ENCODE measurements around the gene DDAH1.

The DDAH1 gene

DNA sequence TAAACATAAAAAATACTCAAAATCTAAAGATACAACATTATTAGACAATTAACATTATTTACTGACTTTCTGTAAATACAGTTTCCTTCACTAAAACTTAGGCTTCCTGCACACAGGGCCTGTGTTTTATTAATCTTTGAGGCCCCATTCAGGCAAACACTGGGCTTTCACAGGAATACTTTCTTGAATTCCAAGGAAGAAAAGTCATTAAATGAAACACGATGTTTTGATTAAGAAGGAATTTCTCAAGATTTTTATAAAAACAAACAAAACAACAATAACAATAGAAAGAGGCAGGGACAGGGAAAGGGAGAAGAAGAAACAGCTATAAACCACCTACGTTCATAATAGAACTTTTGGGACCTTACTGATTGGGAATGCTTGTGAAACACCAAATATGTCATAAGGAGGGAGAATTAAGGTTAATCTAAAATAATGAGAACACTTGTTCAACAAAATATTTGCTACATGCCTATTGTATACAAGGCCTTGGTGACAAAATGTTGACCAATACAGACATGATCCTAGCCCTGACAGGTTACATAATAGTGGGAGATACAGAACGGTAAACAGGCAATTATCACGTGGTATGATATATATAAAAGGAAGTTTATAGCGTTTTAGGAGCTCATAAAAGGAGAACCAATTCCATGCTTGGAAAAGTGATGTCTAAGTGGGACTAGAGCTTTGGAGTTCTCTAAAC is 3.6 kb downstream of the DDAH1 start:
- no peak overlapping the region for H3K27ac Mint-ChIP-seq
- no peak for DNase-seq
- no peaks in the 10 kb centered on the region for H3K36me3 Mint-ChIP-seq
- H3K4me1 Mint-ChIP-seq: peaks cover 12% of the 10 kb centered on the region
- CTCF ChIA-PET: no interaction called here
- no peaks in the 10 kb centered on the region for H3K9me3 Mint-ChIP-seq
- no peak overlapping the region for H3K4me3 Mint-ChIP-seq
- peaks cover 42% of the 10 kb centered on the region for H3K27me3 Mint-ChIP-seq

DNA sequence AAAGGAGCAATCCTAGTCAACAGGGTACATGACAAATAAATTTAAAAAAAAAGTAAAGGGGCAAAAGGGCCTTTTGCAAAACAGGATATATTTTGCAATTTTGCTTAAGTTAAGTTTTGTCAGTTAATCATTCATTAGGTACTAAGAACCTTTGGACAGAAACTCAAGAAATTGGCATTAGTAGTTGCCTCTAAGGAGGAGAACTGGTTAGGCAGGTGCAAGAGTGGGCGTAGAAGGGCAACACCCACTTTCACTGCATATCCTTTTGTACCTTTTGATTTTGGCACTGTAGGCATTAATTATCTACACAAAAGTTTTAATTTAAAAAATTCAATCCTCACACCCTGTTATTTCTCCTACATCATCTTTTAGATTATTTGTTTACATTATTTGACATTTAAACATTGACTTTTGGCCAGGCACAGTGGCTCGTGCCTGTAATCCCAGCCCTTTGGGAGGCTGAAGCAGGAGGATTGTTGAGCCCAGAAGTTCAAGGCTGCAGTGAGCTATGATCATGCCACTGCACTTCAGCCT is 4.3 kb downstream of the DDAH1 start:
- no peak overlapping the region for H3K4me3 Mint-ChIP-seq
- no peaks in the 10 kb centered on the region for H3K9me3 Mint-ChIP-seq
- H3K27ac Mint-ChIP-seq: no peak overlapping the region
- CTCF ChIA-PET: no interaction called here
- DNase-seq: no peak
- no peaks in the 10 kb centered on the region for H3K36me3 Mint-ChIP-seq
- peaks cover 35% of the 10 kb centered on the region for H3K27me3 Mint-ChIP-seq
- H3K4me1 Mint-ChIP-seq: peaks cover 10% of the 10 kb centered on the region

DNA sequence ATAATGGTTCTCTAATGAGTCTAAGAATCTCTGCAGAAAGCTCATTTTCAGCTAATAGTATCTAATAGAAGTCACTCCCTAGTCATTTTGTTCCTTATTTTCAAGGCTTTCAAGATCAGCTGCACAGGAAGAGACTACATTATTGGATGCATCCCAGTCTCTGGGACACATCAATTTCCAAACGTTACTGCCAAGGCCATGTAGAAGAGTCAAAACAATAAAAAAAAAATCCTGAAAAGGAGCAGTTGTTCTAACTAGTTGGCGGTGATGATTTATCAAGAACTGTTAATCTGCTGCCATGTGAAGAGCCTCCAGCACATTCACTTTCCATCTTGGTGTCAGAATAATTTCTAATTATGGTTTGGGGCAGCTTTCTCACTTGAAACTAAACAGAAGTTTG is 5.7 kb downstream of the DDAH1 start:
- no peaks in the 10 kb centered on the region for H3K9me3 Mint-ChIP-seq
- no peaks in the 10 kb centered on the region for H3K36me3 Mint-ChIP-seq
- peaks cover 4% of the 10 kb centered on the region for H3K4me1 Mint-ChIP-seq
- DNase-seq: no peak
- no peak overlapping the region for H3K27ac Mint-ChIP-seq
- CTCF ChIA-PET: no interaction called here
- H3K27me3 Mint-ChIP-seq: peaks cover 24% of the 10 kb centered on the region
- H3K4me3 Mint-ChIP-seq: no peak overlapping the region

DNA sequence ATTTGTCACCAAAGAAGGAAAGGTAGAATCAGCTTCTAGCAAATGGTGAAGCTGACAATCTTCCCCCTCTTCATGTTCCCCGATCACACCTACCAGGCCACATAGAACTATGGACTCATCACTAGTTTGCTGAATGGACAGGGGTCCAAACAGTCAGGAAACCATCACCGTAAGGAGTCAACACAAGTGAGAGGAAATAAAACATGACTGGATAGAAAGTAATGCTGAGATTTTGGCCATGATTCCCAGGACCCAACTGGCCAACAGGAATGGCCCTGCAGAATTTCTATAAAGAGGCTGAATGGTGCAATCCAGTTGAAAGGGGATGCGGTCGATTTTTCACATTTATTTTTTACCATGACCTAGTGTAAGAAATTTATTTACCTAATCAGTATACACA is 10.7 kb downstream of the DDAH1 start:
- H3K4me1 Mint-ChIP-seq: no peaks in the 10 kb centered on the region
- CTCF ChIA-PET: no interaction called here
- no peak for DNase-seq

DNA sequence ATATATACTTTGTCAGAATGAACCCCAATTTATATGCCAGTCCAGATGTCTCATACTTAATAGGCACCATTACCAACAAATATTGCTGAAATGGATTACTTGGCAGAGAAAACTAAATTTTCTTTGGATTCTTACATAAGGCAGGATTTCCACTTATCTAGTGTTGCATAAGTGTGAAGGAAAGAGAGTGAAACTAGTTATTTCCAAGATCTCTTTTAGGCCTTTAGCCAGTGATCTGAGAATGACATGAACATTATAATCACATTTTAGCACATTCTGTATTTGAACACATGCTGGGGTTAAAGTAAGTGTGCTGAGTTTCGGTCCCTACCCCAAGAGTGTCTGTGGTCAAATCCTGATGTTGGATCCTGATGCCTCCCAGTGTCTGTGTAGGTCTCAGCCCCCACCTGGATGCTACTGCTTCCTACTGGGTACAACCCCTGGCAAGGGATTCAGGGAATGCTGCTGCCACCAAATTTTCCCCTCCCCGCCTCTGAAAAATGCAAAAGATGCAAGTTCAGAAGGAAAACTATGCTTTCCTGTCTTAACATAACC is 11.2 kb downstream of the DDAH1 start:
- no peaks in the 10 kb centered on the region for H3K4me1 Mint-ChIP-seq
- H3K4me3 Mint-ChIP-seq: no peak overlapping the region
- H3K9me3 Mint-ChIP-seq: no peaks in the 10 kb centered on the region
- no peaks in the 10 kb centered on the region for H3K27me3 Mint-ChIP-seq
- H3K27ac Mint-ChIP-seq: no peak overlapping the region
- CTCF ChIA-PET: no interaction called here
- no peak for DNase-seq
- no peaks in the 10 kb centered on the region for H3K36me3 Mint-ChIP-seq

More for the DNA sequence above, 10.7 kb downstream of the DDAH1 start:
- Mint-ChIP-seq H3K27ac (no peak overlapping the region), H3K36me3 (no peaks in the 10 kb centered on the region), H3K27me3 (no peaks in the 10 kb centered on the region), H3K9me3 (no peaks in the 10 kb centered on the region), H3K4me3 (no peak overlapping the region)

DNA sequence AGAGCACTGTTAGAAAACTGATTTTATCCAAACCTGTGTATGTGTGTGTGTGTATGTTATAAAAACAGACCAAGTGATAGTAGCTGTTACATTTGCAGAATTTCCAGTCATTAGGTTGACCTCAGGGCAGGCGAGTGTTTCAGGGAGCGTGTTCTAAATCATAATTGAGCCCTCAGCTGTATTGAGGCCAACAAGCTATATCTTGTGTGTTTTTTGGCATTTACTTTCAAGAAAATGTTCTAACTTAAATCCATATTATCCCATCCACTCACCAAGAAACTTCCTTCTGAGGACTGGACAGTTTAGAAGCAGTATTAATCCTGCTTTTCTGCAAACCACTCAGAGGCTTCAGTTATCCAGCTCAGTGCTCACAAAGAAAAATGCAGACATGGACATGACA is 12.0 kb downstream of the DDAH1 start:
- CTCF ChIA-PET: no interaction called here
- no peaks in the 10 kb centered on the region for H3K9me3 Mint-ChIP-seq
- no peaks in the 10 kb centered on the region for H3K4me1 Mint-ChIP-seq
- no peak overlapping the region for H3K27ac Mint-ChIP-seq
- no peak for DNase-seq
- no peaks in the 10 kb centered on the region for H3K36me3 Mint-ChIP-seq
- H3K27me3 Mint-ChIP-seq: no peaks in the 10 kb centered on the region
- no peak overlapping the region for H3K4me3 Mint-ChIP-seq

DNA sequence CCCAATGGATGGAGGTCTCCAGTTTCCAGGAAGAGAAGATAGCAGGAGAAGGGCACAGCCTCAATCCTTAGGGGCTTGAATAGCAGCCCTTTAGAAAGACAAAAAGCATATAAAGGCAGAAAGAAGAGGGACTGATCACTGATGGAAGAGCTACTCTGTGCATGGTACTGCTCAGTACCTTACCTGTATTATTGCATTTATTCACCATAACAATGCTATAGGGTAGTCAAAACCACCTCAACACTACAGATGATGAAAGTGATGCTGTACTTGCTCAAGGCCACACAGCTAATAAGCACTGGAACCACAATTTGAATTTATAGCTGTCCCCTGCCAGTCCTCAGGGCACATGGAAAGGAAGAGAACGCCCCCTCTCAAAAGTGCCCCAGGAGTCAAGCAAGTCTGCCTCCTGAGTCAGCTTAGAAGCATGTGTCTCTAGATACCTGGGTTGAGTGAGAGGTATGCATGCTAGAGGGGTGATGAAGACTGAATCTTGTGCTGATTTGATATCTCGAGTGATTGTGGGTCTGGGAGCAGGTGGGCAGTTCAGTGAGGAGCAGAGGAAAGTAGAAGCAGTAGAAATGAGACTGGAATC is 13.6 kb downstream of the DDAH1 start:
- CTCF ChIA-PET: no interaction called here

DNA sequence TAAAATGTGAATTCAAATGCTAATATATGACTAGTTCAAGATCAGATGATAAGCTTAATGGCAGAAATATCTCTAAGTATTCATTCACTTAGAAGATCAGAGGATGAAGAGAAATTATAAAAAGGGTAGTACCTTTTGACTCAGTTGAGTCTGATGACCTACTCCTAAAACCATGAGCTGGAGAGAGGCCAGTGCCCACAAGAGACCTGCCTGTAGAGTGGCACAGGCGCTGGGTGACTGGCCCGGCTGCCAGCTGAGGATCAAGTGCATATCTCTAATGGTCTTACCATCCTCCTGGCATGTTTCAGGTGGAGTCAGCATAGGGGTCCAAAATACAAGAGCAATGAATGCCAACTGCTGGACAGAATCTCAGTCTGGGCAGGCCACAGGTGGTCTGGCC is 14.1 kb downstream of the DDAH1 start:
- Mint-ChIP-seq H3K27ac (no peak overlapping the region), H3K36me3 (no peaks in the 10 kb centered on the region), H3K4me1 (no peaks in the 10 kb centered on the region), H3K4me3 (no peak overlapping the region), H3K9me3 (no peaks in the 10 kb centered on the region), H3K27me3 (no peaks in the 10 kb centered on the region)
- no peak for DNase-seq
- CTCF ChIA-PET: no interaction called here

More for the DNA sequence above, 13.6 kb downstream of the DDAH1 start:
- Mint-ChIP-seq H3K27ac (no peak overlapping the region), H3K27me3 (no peaks in the 10 kb centered on the region), H3K4me1 (no peaks in the 10 kb centered on the region), H3K4me3 (no peak overlapping the region), H3K36me3 (no peaks in the 10 kb centered on the region), H3K9me3 (no peaks in the 10 kb centered on the region)
- no peak for DNase-seq

DNA sequence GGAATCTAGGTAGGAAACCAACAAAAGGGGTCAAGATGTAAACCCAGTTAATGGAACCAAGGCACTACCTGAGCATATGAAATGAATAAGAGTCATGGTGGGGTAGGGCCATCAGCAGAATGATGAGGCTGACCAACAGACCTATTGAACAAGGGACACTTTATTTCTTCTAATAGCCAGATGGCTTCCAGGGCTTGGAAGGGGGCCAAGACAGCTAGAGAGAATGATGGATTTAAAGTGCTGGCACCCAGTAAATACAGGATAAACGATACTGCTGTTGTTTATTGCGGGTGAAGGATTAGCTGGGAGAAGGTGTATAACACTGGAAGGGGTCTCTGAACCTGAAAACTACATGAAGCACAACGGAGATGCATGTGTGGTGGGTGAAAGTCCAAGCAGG is 15.6 kb downstream of the DDAH1 start:
- H3K4me1 Mint-ChIP-seq: no peaks in the 10 kb centered on the region
- H3K27me3 Mint-ChIP-seq: no peaks in the 10 kb centered on the region
- H3K4me3 Mint-ChIP-seq: no peak overlapping the region
- no peaks in the 10 kb centered on the region for H3K36me3 Mint-ChIP-seq
- H3K27ac Mint-ChIP-seq: no peak overlapping the region
- no peaks in the 10 kb centered on the region for H3K9me3 Mint-ChIP-seq
- CTCF ChIA-PET: no interaction called here
- no peak for DNase-seq

DNA sequence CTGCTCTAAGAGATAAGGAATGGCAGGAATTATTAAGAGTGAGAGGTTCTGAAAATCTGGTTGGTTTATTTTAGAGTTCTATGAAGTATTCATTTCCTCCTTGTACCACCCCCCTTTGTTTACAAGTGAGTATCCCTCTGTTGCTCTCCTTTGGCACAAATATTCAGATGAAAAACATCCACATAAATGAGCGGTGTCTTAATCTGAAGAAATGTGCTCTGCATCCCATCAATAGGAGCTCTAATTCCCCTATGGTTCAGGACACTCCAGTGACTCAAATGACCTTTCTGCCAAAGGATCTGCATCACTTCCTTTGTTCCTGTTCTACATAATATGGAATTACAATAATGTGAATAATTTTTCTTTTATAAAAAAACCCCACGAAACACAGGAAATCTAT is 16.6 kb downstream of the DDAH1 start:
- CTCF ChIA-PET: no interaction called here
- H3K4me1 Mint-ChIP-seq: no peaks in the 10 kb centered on the region
- no peaks in the 10 kb centered on the region for H3K36me3 Mint-ChIP-seq
- H3K9me3 Mint-ChIP-seq: no peaks in the 10 kb centered on the region
- H3K4me3 Mint-ChIP-seq: no peak overlapping the region
- no peaks in the 10 kb centered on the region for H3K27me3 Mint-ChIP-seq
- H3K27ac Mint-ChIP-seq: no peak overlapping the region
- no peak for DNase-seq

DNA sequence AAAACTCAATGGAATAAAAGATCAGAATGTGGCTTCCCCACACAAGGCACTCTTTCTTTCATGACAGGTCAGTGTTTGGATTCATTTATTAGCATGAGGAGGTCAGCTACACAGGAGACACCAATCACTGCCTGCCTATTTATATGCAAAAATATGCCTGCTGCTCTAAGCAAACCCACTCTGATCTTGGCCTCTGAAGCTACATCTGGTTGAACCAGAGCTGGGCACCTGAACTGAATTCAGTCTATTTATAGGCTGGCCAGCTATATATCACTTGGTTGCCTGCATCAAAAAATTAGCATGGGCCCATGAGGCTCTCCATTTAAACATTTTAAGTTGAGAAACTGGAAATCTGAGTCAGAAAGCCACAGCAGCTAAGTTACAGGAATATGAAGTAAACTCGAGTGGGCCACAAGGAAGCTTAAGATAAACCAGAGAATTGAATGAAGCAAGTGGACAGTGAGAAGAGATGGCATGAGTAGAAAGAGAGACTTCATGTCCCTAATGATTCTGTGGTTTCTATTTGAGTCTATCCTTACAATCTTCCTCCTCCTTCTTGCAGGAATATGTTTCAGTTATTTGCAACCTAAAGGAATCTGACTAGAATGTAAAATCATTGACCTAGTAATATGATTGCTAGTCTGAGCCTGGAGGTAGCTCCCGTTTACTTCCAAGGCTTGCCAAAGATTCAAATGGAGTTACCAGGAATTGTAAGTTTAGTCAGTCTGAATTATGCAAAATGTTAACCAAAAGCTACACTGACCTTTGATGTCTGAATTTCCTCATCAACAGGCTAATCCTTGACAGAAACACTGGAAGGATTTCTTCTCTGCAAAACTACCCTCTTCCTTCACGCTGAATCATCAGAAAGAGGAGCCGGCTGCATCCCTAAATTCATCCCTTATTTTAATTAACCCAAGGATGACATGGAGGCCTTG is 17.7 kb downstream of the DDAH1 start:
- no peak for DNase-seq
- H3K9me3 Mint-ChIP-seq: no peaks in the 10 kb centered on the region
- H3K27ac Mint-ChIP-seq: no peak overlapping the region
- no peak overlapping the region for H3K4me3 Mint-ChIP-seq
- no peaks in the 10 kb centered on the region for H3K4me1 Mint-ChIP-seq
- no peaks in the 10 kb centered on the region for H3K36me3 Mint-ChIP-seq
- CTCF ChIA-PET: no interaction called here
- H3K27me3 Mint-ChIP-seq: no peaks in the 10 kb centered on the region

DNA sequence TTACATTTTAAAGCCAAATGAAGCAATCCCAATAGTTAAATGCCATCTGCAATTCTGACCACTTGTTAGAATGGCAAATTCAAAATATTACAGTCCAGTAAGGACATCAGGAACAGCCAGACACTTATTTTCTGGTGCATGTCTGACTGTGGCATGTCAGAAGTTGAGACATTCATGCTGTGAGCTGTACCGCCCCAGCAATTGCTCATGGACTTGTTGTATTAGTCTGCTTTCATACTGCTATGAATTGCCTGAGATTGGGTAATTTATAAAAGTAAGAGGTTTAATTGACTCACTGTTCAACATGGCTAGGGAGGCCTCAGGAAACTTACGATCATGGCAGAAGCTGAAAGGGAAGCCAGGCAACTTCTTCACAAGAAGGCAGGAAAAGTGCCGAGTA is 19.1 kb downstream of the DDAH1 start:
- H3K4me1 Mint-ChIP-seq: no peaks in the 10 kb centered on the region
- no peaks in the 10 kb centered on the region for H3K27me3 Mint-ChIP-seq
- no peak overlapping the region for H3K27ac Mint-ChIP-seq
- DNase-seq: no peak
- no peaks in the 10 kb centered on the region for H3K9me3 Mint-ChIP-seq
- CTCF ChIA-PET: no interaction called here
- no peaks in the 10 kb centered on the region for H3K36me3 Mint-ChIP-seq
- no peak overlapping the region for H3K4me3 Mint-ChIP-seq

DNA sequence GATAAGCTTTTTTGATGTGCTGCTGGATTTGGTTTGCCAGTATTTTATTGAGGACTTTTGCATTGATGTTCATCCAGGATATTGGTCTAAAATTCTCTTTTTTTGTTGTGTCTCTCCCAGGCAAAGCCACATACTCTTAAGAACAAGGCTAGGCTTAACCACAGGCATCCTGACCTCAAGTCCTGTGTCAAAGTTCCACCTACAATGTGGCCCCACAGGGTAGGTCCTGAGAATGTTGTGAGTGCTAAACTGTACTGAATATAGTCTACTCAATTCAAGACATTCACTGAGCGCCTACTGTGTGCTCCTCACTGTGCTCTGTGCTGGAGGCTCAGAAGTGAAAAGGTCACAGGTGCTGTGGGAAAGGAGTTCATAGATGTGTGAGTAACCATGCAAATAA is 20.6 kb downstream of the DDAH1 start:
- Mint-ChIP-seq H3K4me3 (no peak overlapping the region), H3K4me1 (no peaks in the 10 kb centered on the region), H3K27me3 (no peaks in the 10 kb centered on the region), H3K9me3 (no peaks in the 10 kb centered on the region), H3K27ac (no peak overlapping the region), H3K36me3 (no peaks in the 10 kb centered on the region)
- no peak for DNase-seq
- CTCF ChIA-PET: no interaction called here

DNA sequence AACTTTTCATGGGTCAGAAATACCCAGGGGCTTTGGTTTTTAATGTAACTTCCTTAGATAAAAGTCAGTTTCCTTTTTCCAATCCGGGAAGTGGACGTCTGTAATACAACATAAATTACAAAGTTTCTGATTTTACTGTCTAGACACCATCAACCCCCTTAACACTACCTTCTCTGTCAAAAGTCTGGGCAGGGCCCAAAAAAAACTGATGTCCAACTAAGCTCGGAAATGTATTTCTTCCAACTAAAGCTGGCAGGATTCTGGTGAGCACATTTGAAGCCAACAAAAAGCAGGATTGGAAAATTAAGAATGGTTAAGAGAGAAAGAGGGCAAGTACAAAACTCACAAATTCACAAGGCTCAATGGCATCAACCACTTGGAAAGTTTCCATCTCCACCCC is 24.3 kb downstream of the DDAH1 start:
- Mint-ChIP-seq H3K27me3 (no peaks in the 10 kb centered on the region), H3K4me3 (no peak overlapping the region), H3K4me1 (no peaks in the 10 kb centered on the region), H3K36me3 (no peaks in the 10 kb centered on the region), H3K27ac (no peak overlapping the region), H3K9me3 (no peaks in the 10 kb centered on the region)
- CTCF ChIA-PET: no interaction called here
- no peak for DNase-seq
